Inferior parietal cortex (tissue), 1 donor: ENCODE data around the gene DOK7.

Source experiments
- DNase-seq: peaks from one replicate; pipeline ENCODE4 v3.0.0-alpha.2; 2016; ENCODE audit errors: extremely low spot score

DOK7 gene

DNA sequence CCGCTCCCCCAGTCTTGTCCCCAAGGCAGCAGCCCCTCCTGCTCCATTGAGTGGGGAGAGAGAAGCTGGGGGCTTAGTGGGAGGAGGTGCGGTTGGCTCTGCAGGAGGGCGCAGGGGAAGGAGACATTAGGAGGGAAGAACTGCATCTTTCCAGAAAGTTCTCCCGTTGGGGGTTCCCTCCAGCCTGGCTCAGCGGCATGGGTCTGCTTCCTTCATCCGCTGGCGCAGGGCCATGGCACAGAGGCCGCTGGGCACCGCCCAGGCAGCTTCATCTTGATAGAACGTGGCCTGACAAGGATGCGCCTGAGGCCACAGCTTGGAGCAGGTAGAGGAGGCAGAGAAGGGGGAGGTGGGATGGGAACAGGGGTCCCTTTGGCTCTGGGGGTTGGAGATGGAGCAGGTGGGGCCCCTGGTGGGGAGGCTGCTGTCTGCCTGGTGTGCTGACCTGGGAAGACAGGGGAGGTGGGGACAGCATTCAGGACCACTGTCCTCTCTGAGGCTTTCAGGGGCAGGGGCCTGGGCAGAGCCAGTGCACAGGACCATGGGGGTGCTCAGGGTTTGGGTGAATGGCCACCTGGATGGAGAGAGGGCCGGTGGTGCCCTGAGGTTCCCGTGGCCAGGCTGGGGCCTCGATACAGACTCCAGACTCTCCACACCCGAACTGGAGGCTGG, 12.1 kb downstream of the DOK7 start:
- DNase-seq: no peak

GRCh38 chr4:3475713-3476260, 12.7 kb downstream of the DOK7 start:
- no peak for DNase-seq

DNA sequence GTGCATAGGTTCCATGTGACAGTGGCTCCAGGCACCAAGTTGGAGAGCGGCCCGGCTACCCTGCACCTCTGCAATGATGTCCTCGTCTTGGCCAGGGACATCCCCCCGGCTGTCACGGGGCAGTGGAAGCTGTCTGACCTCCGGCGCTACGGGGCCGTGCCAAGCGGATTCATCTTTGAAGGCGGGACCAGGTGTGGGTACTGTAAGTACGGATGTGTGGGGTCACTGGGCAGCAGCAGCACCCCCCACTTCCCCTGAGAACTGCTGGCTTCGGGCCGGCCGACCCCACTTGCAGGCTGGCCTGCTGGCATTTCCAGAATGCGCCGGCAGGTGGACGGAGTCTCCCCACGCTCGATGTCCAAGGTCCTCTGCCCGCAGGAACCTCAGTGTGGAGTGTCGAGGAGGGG, 13.2 kb downstream of the DOK7 start:
- DNase-seq: no peak

GRCh38 chr4:3476936-3477749, 14.0 kb downstream of the DOK7 start:
- DNase-seq: no peak

- DNase-seq: no peak
Observed at GRCh38 chr4:3477750-3478430, 14.8 kb downstream of the DOK7 start.

DNA sequence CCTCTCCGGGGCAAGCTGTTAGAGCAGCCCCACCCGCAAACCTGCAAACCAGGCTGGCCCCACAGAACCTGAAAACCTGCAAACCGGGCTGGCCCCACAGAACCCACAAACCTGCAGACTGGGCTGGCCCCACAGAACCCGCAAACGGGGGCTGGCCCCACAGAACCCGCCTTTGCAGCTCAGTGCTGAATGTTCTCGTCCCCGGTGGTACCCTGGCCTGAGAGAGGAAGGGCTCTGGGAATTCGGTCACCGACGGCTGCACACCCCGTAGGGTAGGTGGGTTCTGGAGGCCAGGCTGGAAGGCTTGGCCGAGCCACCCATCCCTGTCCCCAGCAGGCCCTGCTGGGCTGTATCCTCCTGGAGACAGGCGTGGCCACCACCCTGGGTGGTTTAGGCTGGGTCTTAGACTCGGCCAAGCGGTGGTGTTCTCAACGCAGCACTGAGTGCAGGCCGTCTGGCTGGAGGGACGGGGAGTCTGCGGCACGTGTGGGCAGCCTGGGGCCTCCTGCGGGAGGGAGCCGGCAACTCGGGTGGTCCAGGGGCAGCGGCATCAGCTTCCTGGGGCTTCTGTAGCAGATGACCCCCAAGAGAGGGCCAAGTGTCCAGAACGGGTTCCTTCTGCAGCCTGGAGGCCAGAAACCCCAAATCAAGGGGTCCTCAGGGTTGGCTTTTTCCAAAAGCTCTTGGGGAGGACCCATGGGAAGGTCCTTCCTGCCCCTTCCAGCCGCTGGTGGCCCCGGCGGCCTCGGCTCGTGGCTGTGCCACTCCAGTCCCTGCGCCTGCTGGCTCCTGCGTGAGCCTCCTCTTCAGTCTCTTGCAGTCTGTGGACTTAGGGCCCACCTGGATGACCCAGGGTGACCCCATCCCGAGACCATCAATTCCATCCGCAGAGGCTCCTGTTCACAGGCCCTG, 15.6 kb downstream of the DOK7 start:
- DNase-seq: no peak

DNA sequence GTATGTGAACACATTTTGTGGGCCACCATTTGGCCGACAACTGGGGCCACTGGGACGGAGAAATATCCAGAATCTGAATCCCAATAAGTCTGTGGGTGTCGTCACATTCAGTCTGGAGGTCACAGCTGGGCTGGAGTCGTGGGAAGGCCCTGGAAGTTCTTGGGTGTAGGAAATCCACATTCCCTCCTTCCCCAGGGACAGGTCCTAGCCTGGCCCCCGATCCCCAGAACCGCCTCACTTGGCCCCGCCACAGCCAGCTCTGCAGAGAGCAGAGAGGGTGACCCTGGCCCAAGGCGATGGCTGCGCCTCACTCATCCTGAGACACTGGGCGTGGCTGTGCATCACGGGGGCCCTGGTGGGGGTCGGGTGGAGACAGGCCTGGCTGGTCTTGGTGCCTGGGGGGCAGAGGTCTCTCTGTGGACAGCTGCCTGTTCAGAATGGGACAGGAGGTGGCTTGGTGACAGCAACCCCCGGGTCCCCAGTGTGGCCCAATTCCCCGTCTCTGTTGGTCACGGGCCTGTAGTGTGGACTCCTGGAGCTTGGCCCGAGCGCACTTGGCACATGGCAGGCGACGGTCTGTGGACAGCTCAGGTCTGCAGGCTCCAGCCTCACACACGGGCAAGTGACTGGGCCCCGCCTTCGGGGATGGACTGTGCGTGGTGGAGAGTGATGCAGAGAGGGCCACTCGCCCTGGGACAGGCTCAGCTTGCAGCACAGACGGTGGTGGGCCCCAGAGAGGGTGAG, 16.4 kb downstream of the DOK7 start:
- DNase-seq: no peak

DNA sequence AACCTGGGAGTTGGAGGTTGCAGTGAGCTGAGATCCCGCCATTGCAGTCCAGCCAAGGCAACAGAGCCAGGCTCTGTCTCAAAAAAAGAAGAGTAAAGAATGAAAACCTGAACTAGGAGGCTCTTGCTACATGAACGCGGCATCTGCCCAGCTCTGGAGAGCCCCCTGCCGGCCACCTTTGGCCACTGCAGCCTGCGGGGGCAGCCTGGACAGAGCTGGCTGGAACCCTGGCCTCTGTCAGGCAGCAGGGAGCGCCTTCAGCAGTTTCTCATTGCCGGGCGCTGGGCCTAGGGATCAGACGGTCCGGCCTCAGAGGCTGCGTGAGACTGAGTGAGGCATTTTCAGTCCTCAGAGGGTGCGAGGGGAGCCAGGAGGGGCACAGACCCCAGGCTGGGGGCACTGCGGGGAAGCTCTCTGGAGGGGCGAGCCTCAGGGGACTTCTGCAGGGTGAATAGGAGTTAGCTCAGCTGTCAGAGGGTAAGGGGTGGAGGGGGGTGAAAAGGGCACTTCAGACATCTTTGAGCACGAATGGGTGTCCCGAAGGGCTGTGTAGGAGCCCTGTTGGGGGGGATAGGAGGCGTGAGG, 17.5 kb downstream of the DOK7 start:
- peak; percentile 73 for DNase-seq

DNA sequence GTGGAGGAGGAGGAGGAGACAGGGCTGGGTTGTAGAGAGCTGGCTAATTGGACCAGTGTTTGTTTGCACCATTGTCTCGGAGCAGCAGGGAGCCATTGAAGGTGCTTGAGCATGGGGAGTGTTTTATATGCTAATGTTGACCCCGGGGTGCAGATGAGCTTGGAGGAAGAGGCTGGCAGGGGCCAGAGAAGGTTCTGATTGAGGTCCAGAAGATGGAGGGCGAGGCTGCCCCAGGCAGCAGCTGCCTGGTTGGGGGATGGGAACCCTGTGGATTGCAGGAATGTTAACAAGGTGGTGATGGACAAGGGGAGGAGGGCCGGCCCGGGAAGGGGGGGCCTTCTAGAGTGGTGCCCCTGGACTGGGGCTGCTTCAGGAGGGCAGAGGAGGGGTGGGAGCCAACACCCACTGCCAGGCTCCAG, 18.0 kb downstream of the DOK7 start:
- no peak for DNase-seq

- no peak for DNase-seq
Observed at GRCh38 chr4:3481783-3482393, 18.8 kb downstream of the DOK7 start.

GRCh38 chr4:3482707-3483106, 19.6 kb downstream of the DOK7 start:
- no peak for DNase-seq

- no peak for DNase-seq
Observed at GRCh38 chr4:3483471-3483921, 20.4 kb downstream of the DOK7 start.

- DNase-seq: no peak
Observed at GRCh38 chr4:3484057-3484973, 21.2 kb downstream of the DOK7 start.

DNA sequence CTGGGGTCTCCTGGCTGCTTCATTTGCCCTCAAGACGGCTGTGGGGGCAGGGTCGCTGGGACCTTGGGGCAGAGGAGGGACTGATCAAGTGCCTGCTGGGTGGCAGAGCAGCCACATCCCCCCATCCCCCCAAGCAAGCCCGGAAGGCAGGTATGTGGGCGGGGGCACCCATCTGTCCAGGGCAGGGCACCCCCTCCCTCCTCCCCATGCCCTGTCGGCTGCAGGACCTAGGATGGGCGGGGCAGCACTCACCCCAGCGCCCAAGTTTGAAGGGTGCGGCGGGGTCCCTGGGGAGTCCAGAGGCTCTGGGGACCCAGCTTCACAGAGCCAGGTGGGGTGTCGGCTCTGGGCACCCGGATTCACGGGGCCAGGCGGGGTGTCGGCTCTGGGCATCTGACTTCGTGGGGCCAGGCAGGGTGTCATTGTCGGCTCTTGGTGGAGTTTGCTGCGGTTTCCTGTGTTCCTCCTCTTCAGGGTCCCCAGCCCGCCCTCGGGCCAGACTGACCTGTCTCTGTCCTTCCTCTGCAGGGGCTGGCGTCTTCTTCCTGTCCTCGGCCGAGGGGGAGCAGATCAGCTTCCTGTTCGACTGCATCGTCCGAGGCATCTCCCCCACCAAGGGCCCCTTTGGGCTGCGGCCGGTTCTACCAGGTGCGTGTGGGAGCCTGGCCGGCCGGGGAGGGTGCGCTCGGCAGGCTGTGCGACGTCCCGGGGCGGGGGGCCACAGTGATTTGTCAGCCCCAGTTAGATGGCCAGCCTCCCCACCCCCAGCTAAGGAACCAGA, 22.1 kb downstream of the DOK7 start:
- no peak for DNase-seq

- DNase-seq: no peak
Observed at GRCh38 chr4:3485886-3486540, 22.9 kb downstream of the DOK7 start.

GRCh38 chr4:3486541-3487540, 23.7 kb downstream of the DOK7 start:
- DNase-seq: no peak
